Right lung (tissue), 5 donors: ENCODE measurements around the gene HECW1. TPM values are rescaled to one million over a fixed set of nuclear protein-coding genes. Genes with fewer than 3 reads are reported as not detected.

Experiments used
- DNase-seq, 2 donors: peaks; one replicate each; pipeline ENCODE4 v3.0.0-alpha.2; 2013
- polyA plus RNA-seq, 5 donors: library from polyadenylated mRNA; unstranded; fragments of 120-200 nt; gene quantifications; one replicate each; pipeline versions ENCODE4 v1.2.1 to v1.2.3, GENCODE V29; 2013; ENCODE audit warnings: inconsistent platforms in 1 of 5, low replicate concordance in 1 of 5; ENCODE audit not compliant: insufficient read length in 5 of 5, insufficient read depth in 1 of 5

Gene HECW1
- polyA plus RNA-seq, 5 donors = 1.9 to 3.6 (median 3.4) TPM

- no peak for DNase-seq
Measured at GRCh38 chr7:43363035-43363791, 250.8 kb downstream of the HECW1 start.

DNA sequence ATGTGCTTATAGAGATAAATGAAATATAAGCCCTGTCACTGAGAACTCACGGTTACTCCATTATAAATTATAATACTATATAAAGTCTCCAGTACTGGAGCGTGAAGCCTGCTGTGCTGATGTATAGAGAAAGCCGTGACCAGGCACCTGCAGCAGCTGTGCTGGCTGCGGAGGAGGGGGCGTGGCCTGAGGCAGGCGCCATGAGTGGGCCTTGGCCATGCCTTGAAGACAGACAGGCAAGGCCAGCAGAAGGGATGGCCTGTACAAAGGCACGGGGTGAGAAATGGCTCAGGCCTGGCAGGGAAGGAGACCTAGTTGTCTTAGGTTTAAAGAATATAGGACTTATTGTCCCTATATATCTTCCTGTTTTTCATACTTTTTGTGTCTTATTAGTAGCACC lies 251.9 kb downstream of the HECW1 start:
- no peak for DNase-seq

DNA sequence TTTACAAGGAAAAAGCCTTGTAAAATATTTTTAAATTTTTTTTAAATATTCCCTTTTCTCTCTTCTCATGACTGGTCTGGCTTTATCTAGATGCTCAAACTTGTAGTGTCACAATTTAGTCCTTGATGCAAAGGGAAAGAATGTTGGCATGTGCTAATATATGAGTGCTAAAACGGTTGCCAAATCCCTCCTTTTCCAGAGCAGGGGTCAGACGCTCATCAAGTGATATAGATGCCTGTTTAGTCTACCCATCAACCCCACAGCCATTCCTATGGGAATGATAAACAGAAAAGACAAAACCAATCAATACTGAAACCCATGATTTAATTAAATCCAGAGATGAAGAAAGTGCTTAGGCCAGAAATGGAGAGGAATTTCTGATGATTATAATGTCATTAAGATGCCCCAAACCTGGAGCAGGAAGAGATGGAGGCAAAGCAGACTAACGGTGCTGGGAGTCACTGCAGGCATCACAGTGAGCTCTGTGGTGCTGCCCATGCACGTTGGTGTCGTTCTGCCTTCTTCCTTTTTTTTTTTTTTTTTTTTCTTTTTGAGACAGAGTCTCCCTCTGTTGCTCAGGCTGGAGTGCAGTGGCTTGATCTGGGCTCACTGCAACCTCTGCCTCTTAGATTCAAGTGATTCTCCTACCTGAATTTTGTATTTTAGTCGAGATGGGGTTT lies 260.4 kb downstream of the HECW1 start:
- DNase-seq = no peak

DNA sequence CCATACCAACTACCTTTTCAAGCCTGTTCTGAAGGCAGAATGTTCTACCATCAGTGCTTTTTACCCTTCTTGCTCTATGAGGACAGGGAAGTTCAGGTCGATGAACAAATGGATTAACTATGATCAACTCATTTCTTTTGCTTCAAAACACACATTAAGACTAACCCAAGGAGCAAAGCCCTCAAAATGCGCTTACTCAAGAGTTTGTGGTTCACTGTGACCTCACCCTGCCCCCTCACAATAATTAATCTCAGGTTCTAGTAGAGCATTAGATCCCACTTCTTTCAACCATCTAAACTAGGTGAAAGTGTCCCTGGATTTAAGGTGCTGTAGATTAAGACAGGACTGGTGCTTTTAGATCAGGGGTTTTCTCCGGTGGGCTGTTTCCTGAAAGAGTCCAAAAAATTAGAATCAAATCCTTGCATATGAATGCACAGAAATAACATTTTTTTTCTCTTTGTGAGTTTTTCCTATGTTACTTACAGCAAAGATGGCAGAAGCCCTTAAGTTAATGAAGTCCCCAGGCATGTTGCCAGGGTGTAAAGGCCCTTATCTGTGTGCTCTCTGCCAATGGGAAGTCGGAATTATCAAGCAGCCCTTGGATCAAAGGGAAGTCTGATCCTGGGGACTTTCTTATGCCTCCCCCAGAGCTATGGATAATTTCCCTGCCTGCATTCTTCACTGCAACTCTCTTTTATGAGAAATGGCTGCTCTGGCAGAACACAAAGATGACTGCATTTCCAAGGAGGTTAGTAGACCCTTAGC lies 264.9 kb downstream of the HECW1 start:
- peak; percentile 65 to 68 for DNase-seq

GRCh38 chr7:43379210-43379609 lies 266.8 kb downstream of the HECW1 start:
- no peak for DNase-seq

DNA sequence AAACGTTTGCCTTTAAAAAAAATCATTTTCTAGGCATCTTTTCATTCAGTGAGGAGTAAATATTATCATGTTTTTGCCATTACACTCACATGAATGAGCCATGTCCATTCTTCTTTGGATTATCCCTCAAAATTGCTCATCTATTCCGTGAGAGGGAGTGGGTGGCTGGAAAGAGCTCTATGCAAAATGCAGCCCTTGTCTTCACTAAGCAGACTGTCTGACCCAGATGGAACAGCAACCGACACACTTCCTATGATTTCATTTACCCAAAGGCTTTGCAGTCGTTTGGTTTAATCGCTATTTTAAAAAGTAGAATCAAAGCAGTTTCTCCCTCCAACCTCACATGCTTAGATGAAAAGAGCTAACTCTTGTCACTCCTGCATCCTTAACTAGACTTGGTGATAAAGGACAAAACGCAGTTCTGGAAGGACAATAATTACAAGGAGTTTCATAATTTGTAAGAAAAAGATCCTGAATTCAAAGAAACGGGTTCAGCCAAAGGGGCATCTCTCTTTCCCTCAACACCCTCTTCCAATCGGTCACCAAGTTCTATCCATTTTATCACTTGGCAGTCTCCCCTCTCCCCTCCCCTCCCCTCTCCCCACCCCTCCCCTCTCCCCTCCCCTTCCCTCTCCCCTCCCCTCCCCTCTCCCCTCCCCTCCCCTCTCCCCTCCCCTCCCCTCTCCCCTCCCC lies 272.3 kb downstream of the HECW1 start:
- DNase-seq = no peak

- no peak for DNase-seq
Measured at GRCh38 chr7:43385309-43385680, 272.8 kb downstream of the HECW1 start.

DNA sequence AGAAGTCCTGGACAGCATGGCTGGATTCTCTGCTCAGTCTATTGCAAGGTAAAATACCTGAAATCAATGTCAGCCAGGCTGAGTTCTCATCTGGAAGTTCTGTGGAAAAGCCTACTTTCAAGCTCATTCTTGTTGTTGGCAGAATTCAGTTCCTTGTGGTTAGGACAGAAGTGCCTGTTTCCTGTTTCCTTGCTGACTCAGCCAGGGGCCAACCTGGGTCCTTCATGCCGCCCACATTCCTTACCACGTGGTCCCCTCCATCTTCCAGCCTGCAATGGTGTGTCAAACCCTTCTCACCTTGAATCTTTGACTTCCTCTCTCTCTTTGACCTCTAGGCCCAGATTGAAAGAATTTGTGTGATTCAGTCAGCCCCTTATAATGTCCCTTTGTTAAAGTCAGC lies 273.4 kb downstream of the HECW1 start:
- DNase-seq = no peak

- no peak for DNase-seq
Measured at GRCh38 chr7:43387932-43388331, 275.5 kb downstream of the HECW1 start.

DNA sequence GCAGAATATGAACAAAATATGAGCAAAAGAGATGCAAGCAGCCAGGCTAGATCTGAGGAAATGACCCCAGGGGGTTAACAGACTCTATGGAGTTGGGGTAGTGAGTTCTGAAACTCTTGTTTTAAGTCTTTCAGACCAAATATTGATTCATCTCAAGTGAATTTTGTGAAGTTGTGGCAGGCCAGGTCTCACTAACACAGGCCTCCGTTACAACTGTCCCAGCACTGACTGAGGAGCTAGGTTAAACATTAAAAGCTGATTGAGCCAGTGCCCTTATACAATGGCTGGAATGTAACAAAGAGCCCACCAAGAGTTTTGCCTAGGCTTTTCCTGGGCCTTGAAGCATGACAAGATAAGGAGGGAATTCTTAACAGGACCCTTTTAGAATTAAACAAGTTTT lies 278.1 kb downstream of the HECW1 start:
- no peak for DNase-seq

- no peak for DNase-seq
Measured at GRCh38 chr7:43391518-43391917, 279.1 kb downstream of the HECW1 start.

GRCh38 chr7:43392638-43393330 lies 280.3 kb downstream of the HECW1 start:
- no peak for DNase-seq

GRCh38 chr7:43394441-43395130 lies 282.1 kb downstream of the HECW1 start:
- DNase-seq = no peak

DNA sequence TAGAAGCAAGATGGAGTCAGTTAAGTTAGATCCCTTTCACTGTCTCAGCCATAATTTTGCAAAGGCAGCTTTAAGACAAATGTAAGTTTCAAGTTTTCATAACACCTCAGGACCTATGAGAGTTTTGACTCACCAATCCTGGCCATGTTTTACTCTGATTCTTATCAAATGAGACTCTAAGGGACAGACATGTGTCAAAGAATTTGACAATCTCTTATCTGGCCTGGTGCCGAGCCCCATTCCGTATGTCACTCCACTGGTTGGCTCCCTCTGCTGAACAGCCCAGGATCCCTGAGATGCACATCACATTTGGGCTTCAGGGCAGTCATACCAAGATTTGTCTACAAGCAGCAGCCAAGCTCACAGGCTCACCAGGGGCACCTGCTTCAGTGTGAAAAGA lies 282.9 kb downstream of the HECW1 start:
- no peak for DNase-seq

DNA sequence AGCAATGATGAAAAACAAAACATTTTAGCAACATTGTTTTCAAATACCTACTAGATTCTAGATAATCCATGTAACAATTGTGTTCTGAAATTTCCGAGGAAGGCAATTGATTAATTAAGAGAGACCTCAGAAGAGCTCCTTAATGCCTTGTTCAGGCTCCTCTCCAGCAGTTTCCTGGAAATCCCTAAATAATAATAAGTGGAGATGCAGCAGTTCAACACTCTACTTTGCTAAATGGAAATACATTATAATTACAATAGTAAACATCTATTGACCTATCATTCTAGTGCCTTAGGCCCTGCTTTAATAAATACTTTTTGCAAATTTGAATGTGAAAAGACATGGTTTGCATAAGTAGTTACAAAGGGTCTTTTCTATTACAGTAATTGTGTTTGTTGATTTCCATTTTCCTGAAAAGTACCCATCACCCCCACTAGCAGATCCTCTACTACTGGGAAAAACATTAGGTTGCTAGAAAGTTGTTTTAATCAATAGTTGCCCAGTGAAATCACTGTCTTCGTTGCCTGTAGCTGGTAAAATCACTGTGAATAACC lies 283.8 kb downstream of the HECW1 start:
- no peak for DNase-seq

DNA sequence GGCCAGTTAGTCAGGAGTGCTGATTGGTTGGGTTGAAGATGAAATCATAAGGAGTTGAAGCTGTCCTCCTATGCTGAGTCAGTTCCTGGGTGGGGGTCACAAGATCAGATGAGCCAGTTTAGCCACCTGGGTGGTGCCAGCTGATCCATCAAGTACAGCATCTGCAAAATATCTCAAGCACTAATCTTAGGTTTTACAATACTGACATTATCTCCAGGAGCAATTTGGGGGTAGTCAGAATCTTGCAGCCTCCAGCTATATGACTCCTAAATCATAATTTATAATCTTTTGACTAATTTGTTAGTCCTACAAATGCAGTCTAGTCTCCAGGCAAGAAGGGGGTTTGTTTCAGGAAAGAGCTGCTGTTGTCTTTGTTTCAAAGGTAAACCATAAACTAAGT lies 286.4 kb downstream of the HECW1 start:
- DNase-seq = no peak

- DNase-seq = no peak
Measured at GRCh38 chr7:43405948-43406347, 293.5 kb downstream of the HECW1 start.

DNA sequence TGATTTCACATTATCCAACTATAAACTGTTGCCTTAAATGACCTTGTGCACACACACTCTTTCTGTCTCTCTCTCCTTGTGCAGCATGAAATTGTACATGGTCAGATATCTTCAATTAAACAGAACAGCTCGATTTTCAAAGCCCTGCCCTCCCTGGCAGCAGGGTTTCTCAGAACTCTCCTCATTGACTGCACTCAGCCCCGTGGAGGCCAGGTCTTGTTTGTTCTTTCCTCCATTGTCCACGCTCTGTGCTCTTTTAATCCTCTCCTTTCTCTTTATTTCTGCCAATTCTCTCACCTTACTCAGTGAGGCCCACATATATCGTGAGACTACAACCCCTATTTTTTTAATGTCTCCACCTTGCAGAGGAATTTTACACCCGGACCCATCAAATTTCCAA lies 294.5 kb downstream of the HECW1 start:
- no peak for DNase-seq

DNA sequence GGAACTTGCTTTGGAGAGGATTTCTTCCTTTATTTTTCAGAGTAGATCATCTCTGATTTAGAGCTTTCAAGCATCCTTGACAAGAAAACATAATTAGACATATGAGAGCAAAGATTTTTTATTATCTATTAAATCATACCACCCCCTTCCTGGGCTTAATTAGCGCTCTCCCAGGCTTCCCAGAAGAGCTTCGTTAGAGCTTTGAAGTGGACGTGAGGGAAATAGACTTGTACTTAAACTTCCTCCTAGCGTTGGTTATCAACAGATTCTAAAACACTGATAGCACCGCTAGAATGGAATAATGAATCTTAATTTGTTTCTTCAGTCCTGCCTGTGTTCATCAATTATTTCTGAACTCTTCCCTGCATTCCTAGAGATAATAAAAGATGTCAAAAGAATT lies 296.5 kb downstream of the HECW1 start:
- DNase-seq = no peak

GRCh38 chr7:43417455-43417854 lies 305.0 kb downstream of the HECW1 start:
- DNase-seq = no peak

GRCh38 chr7:43430411-43430810 lies 318.0 kb downstream of the HECW1 start:
- no peak for DNase-seq
